Body of pancreas (tissue), 4 donors: ENCODE data around the gene NT5C2.

Source experiments
- CTCF ChIP-seq, 7 experiments: fragments of 450-650 bp in 4 of 7; fragments of 200-600 bp in 3 of 7; sonication (generic) in 3 of 7; IDR thresholded peaks; one replicate each; pipeline ENCODE4 v1.5.1; 2016 to 2019; ENCODE audit warnings: antibody characterized with exemption in 7 of 7
- POLR2A ChIP-seq, 3 donors: fragments of 450-650 bp; IDR thresholded peaks; one replicate each; pipeline ENCODE4 v1.6.1; 2016; ENCODE audit warnings: antibody characterized with exemption in 3 of 3, mild to moderate bottlenecking in 2 of 3

GRCh38 chr10:103120977-103121735 is 71.9 kb downstream of the NT5C2 start:
- TF ChIP-seq CTCF (IDR thresholded peaks at IDR 0.05) (no peak), POLR2A (IDR thresholded peaks at IDR 0.05) (no peak)
